ENCODE data around the gene OR7G3. TPM values are rescaled to one million over a fixed set of nuclear protein-coding genes. Genes with fewer than 3 reads are reported as not detected.
A peak's percentile ranks its signal among the peaks of the same experiment; 100 is the strongest.

The OR7G3 gene
- total RNA-seq, 6 experiments from 2014 or later, result not detected

DNA sequence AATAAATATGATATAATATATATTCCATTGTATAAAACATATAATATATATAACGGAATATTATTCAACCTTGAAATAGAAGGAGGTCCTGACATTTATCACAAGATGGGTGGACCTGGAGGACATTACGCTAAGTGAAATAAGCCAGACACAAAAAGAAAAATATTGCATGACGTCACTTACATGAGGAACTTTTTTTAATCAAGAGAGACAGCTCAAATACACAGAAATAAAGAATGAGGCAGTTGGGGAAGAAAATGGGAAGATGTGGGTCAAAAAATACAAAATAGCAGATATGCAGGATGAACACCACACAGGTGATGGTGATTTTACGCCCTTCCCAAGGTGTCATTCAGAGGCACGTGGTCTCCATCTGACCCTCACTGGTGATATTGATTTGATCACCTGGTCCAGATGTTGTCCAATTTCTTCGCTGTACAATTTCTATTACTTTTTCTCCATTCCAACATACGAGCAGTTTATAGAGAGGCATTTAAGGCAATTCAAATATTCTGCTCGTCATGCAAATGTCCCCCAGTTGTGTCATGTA, 12.9 kb upstream of the OR7G3 start:
- peak overlapping the region; percentile 95 for H3K4me3 Mint-ChIP-seq
- H3K36me3 Mint-ChIP-seq (ENCODE audit: low read depth), result peaks cover 35% of the 10 kb centered on the region
- TF ChIP-seq CTCF (IDR thresholded peaks at IDR 0.05), result no peak
- peak overlapping the region; percentile 94 for H3K27ac Mint-ChIP-seq
- H3K9me3 Mint-ChIP-seq, result peaks cover 22% of the 10 kb centered on the region
- peaks cover 27% of the 10 kb centered on the region for H3K4me1 Mint-ChIP-seq (ENCODE audit: low read depth)
- no peaks in the 10 kb centered on the region; the same call in 1 of the 2 replicates for H3K27me3 Mint-ChIP-seq (ENCODE audit: insufficient read depth)
- DNase-seq, result no peak

DNA sequence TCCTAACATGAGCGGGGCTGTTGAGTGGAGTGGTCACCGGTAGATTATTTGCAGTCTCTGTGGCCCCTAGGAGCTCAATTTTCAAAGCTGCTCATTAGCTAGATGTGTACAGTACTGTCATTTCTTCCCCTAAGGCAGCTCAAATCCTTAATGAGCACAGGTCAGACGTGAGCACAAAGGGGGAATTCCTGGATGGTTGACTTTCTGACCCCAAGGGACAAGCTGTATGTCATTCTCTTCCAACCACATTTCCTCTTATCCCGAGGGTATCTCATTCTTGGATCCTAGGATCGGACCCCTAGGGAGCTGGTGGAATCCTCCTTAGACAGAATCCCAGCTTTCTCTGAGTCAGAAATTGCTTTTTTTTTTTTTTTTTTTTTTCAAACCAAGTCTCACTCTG, 5.7 kb upstream of the OR7G3 start:
- no peak for TF ChIP-seq CTCF (IDR thresholded peaks at IDR 0.05)
- Mint-ChIP-seq H3K9me3 (no peaks in the 10 kb centered on the region), H3K27me3 (ENCODE audit: insufficient read depth) (peaks cover 7% of the 10 kb centered on the region), H3K36me3 (ENCODE audit: low read depth) (no peaks in the 10 kb centered on the region), H3K4me3 (no peak overlapping the region), H3K4me1 (ENCODE audit: low read depth) (0 out of 2 replicates have a peak, but pooled peaks cover 4% of the 10 kb centered on the region), H3K27ac (no peak overlapping the region)
- DNase-seq, result no peak

- Mint-ChIP-seq H3K4me3 (no peak overlapping the region), H3K27ac (no peak overlapping the region), H3K27me3 (ENCODE audit: insufficient read depth) (peaks cover 11% of the 10 kb centered on the region), H3K36me3 (ENCODE audit: low read depth) (no peaks in the 10 kb centered on the region), H3K9me3 (no peaks in the 10 kb centered on the region), H3K4me1 (ENCODE audit: low read depth) (0 out of 2 replicates have a peak, but pooled peaks cover 4% of the 10 kb centered on the region)
- no peak for TF ChIP-seq CTCF (IDR thresholded peaks at IDR 0.05)
- DNase-seq, result no peak
Observed at GRCh38 chr19:9130965-9131364, 4.2 kb upstream of the OR7G3 start.

GRCh38 chr19:9128171-9128570, 1.4 kb upstream of the OR7G3 start:
- H3K27me3 Mint-ChIP-seq (ENCODE audit: insufficient read depth), result peaks cover 8% of the 10 kb centered on the region
- 0 out of 2 replicates have a peak, but pooled peaks cover 4% of the 10 kb centered on the region for H3K4me1 Mint-ChIP-seq (ENCODE audit: low read depth)
- no peak for TF ChIP-seq CTCF (IDR thresholded peaks at IDR 0.05)
- H3K4me3 Mint-ChIP-seq, result no peak overlapping the region
- H3K9me3 Mint-ChIP-seq, result no peaks in the 10 kb centered on the region
- no peak for DNase-seq
- H3K36me3 Mint-ChIP-seq (ENCODE audit: low read depth), result no peaks in the 10 kb centered on the region
- H3K27ac Mint-ChIP-seq, result no peak overlapping the region

GRCh38 chr19:9116547-9116946, 10.2 kb downstream of the OR7G3 start:
- DNase-seq, result no peak
- H3K27ac Mint-ChIP-seq, result no peak overlapping the region
- no peak overlapping the region for H3K4me3 Mint-ChIP-seq
- no peaks in the 10 kb centered on the region; the same call in 1 of the 2 replicates for H3K36me3 Mint-ChIP-seq (ENCODE audit: low read depth)
- TF ChIP-seq CTCF (IDR thresholded peaks at IDR 0.05), result no peak
- no peaks in the 10 kb centered on the region; the same call in 1 of the 2 replicates for H3K27me3 Mint-ChIP-seq (ENCODE audit: insufficient read depth)
- H3K9me3 Mint-ChIP-seq, result peaks cover 9% of the 10 kb centered on the region
- no peaks in the 10 kb centered on the region for H3K4me1 Mint-ChIP-seq (ENCODE audit: low read depth)
